Pancreas (tissue), 10 donors: Measurements from ENCODE around the gene DCD. TPM values are rescaled to one million over a fixed set of nuclear protein-coding genes. Genes with fewer than 3 reads are reported as not detected.

Experiments used
- ATAC-seq, 4 donors: fragments of 200-7000 bp; cut with Tn5 transposase; one replicate each; pipeline versions ENCODE4 v1.8.0 to v1.9.1; 2020; ENCODE audit warnings: mild to moderate bottlenecking in 4 of 4, moderate library complexity in 4 of 4
- DNase-seq, 6 donors: peaks; one replicate each; pipeline ENCODE4 v3.0.0-alpha.2; 2020
- FAIRE-seq: peaks from 2 replicates; lab custom pipeline; 2012; peaks lifted over from hg19 to GRCh38; lab: Jason Lieb, UNC
- H3K27ac ChIP-seq, 4 donors: fragments of 200-600 bp; sonication (generic); 1 replicate in 3 of 4; 2 replicates in 1 of 4; pipeline versions ENCODE4 v1.5.0 to v1.8.0; 2020
- H3K27me3 ChIP-seq, 4 donors: fragments of 200-600 bp; one replicate each; pipeline ENCODE4 v1.8.0; 2021
- H3K36me3 ChIP-seq, 3 donors: fragments of 200-600 bp; sonication (generic) in 1 of 3; one replicate each; pipeline versions ENCODE4 v1.5.0 to v1.8.0; 2020 to 2021
- H3K4me1 ChIP-seq, 3 donors: fragments of 200-600 bp; one replicate each; pipeline ENCODE4 v1.8.0; 2021
- H3K4me3 ChIP-seq, 4 donors: fragments of 200-600 bp; sonication (generic) in 2 of 4; one replicate each; pipeline versions ENCODE4 v1.5.0 to v1.8.0; 2020 to 2021
- H3K9me3 ChIP-seq, 4 donors: fragments of 200-600 bp; one replicate each; pipeline ENCODE4 v1.8.0; 2021
- WGBS, 2 donors: extraction: QIAGEN DNeasy Blood & Tissue Kit; methylation state at CpG; one replicate each; pipeline ENCODE4 v1.1.7; 2013; 5-methylcytosine and 5-hydroxymethylcytosine counted together
- intact Hi-C, 3 donors: fragments of 100-400 bp; cut with DNase I; formaldehyde crosslinking; loops; one replicate each; pipeline versions ENCODE4 v1.11.1 to v1.14.2; 2022
- polyA plus RNA-seq, 2 donors: library from polyadenylated mRNA; stranded (reverse); fragments of 200-250 nt; gene quantifications; one replicate each; pipeline ENCODE4 v1.2.3, GENCODE V29; 2013
- total RNA-seq, 6 donors: library from RNA; stranded (reverse); fragmentation: NEBNext Ultra II Directional in 4 of 6; extraction: Animal tissue kit (Norgen Biotek cat#: 25700) in 4 of 6; gene quantifications; one replicate each; pipeline versions ENCODE4 v1.2.1 to v1.2.4, GENCODE V29; 2021 to 2023
- TF ChIP-seq, protein P1 (sequence below), 4 donors: fragments of 200-600 bp; sonication (generic) in 3 of 4; IDR thresholded peaks; one replicate each; pipeline versions ENCODE4 v1.5.0 to v1.8.0; 2021; ENCODE audit warnings: antibody characterized with exemption in 4 of 4
- donor health status: healthy with polysubstance abuse.
- donor health status: DM: no; HTN: no; CAD: no; lungs with moderate emphysema.
- donor health status: DM: no; HTN: no; CAD: no.
- donor health status: control.
- donor health status: control.
- donor health status: Bipolar disorder and iron deficiency.
- donor health status: DM: yes; HTN: yes; CAD: no.
- donor health status: DM: no; HTN: no; CAD: no.
- donor health status: DM: no; HTN: no; CAD: no.
- donor health status: DM: yes; HTN: yes; CAD: no.

Gene DCD
- total and polyA plus RNA-seq, 8 donors: not detected

DNA sequence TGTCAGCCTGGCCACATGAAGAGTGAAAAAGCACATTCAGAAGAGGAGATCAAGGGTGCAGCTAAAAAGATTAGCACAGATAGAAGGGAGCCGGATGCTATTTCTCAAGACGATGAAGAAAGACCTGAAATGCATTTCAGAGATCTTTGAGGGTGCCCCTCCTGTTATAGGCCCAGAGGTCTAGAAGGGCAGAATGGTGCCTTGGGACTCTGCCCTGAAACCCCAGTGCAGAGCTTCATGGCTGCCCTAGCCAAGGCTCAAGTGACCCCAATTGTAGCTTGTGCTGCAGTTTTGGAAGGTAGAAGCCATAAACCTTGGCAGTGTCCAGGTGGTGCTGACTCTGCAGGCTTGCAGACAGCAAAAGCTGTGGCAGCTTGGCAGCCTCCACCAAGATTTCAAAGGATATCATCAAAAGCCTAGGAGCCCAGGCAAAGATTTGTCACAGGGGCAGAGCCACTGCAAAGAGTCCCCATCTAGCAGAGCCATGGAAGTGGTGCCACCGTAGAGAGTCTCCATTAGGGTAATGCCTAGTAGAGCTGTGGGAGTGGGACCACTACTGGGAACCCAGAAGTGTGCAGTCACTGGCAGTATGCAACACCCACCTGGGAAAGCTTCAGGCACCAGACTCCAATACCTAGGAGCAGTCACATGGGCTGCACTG lies 19.8 kb downstream of the DCD start:
- no peaks in the 10 kb centered on the region for H3K9me3 ChIP-seq
- whole genome bisulfite sequencing, 2 donors: 89 to 95% methylated on average over 3 of the region's 3 CpGs
- H3K4me1 ChIP-seq: peaks cover 0 to 5% (median 3%) of the 10 kb centered on the region in 3 donors
- TF ChIP-seq, protein P1, sequence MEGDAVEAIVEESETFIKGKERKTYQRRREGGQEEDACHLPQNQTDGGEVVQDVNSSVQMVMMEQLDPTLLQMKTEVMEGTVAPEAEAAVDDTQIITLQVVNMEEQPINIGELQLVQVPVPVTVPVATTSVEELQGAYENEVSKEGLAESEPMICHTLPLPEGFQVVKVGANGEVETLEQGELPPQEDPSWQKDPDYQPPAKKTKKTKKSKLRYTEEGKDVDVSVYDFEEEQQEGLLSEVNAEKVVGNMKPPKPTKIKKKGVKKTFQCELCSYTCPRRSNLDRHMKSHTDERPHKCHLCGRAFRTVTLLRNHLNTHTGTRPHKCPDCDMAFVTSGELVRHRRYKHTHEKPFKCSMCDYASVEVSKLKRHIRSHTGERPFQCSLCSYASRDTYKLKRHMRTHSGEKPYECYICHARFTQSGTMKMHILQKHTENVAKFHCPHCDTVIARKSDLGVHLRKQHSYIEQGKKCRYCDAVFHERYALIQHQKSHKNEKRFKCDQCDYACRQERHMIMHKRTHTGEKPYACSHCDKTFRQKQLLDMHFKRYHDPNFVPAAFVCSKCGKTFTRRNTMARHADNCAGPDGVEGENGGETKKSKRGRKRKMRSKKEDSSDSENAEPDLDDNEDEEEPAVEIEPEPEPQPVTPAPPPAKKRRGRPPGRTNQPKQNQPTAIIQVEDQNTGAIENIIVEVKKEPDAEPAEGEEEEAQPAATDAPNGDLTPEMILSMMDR (IDR thresholded peaks at IDR 0.05): no peak
- no peak for FAIRE-seq
- no peak overlapping the region for H3K4me3 ChIP-seq
- no peaks in the 10 kb centered on the region for H3K27me3 ChIP-seq
- no peak for DNase-seq
- H3K36me3 ChIP-seq: no peaks in the 10 kb centered on the region
- no peak overlapping the region for H3K27ac ChIP-seq
- intact Hi-C loops: no loop called here
- ATAC-seq: no peak

DNA sequence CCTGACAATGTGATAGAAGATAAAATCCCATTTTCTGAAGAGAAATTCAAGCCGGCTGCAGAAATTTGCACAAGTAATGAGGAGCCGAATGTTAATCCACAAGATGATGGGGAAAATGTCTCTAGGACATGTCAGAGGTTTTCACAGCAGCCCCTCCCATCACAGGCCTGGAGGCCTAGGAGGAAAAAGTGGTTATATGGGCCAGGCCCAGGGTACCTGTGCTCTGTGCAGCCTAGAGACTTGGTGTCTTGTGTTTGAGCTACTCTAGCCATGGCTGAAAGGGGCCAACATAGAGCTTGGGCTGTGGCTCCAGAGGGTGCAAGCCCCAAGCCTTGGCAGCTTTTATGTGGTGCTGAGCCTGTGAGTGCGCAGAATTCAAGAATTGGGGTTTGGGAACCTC lies 20.9 kb downstream of the DCD start:
- ATAC-seq: no peak
- no peak overlapping the region for H3K4me3 ChIP-seq
- H3K27ac ChIP-seq: no peak overlapping the region
- TF ChIP-seq, protein P1 (IDR thresholded peaks at IDR 0.05): no peak
- no peak for DNase-seq
- intact Hi-C loops: no loop called here
- H3K9me3 ChIP-seq: no peaks in the 10 kb centered on the region
- FAIRE-seq: no peak
- 87 to 91% methylated on average over 3 of the region's 3 CpGs for WGBS, 2 donors
- no peaks in the 10 kb centered on the region for H3K36me3 ChIP-seq
- peaks cover 0 to 5% (median 3%) of the 10 kb centered on the region in 3 donors for H3K4me1 ChIP-seq
- no peaks in the 10 kb centered on the region for H3K27me3 ChIP-seq

DNA sequence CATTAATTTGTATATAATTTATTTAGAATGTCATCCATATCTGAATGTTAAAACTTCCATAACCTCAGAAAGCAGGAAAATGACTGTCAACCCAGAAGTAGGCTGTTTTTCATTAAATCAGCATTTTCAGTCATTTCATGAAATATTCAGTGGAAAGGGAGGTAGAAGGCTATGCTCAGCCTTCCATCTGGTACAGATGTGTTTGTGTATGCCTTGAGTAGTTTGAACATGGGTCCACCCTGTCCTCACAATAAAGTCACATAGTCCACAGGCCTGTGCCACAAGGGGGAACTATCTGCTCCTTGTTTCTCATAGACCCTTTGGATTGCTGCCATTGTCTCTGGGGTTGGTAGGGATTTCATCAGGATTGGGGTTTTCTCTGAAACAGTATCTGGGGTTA lies 22.6 kb downstream of the DCD start:
- H3K4me1 ChIP-seq: no peaks in the 10 kb centered on the region
- H3K27ac ChIP-seq: no peak overlapping the region
- intact Hi-C loops: no loop called here
- FAIRE-seq (no peak), ATAC-seq (no peak), DNase-seq (no peak)
- H3K9me3 ChIP-seq: no peaks in the 10 kb centered on the region
- peaks cover 0 to 8% (median 0%) of the 10 kb centered on the region in 4 donors for H3K27me3 ChIP-seq
- H3K4me3 ChIP-seq: no peak overlapping the region
- H3K36me3 ChIP-seq: no peaks in the 10 kb centered on the region
- TF ChIP-seq, protein P1 (IDR thresholded peaks at IDR 0.05): no peak

DNA sequence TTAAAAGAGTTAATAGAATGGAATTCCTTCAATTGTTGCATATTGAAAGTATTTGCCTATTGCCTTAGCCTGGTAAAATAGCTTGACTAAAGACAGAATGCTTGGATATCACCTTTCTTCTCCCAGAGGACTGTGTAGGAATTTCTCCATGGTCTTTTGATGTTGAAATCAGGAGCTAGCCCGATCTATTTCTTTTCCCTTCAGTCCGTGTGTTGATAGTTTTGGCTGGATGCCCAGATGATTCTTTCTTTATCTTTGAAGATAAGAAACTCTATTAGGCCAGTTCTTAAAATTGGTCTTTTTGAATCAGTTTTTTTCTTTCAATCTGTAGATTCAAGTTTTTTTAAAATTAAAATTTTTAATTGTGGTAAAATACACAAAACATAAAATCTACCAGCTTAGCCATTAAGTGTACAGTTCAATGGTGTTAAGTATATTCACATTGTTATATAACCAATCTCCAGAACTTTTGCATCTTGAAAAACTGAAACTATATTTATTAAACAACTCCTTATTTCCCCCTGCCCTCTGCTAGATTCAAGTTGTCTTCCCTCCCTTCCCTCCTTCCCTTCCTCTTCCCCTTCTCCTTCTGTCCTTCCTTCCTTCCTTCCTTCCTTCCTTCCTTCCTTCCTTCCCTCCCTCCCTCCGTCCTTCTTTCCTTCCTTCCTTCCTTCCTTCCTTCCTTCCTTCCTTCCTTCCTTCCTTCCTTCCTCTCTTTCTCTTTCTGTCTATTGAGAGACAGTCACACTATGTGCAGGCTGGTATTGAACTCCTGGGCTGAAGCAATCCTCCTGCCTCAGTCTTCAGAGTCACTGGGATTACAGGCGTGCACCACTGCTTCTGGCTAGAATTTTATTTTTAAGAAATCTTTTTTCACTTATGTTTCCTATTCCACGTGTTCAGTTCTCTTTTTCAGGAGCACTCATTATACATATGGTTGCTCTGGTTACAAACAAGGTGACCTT lies 23.6 kb downstream of the DCD start:
- H3K27me3 ChIP-seq: peaks cover 0 to 8% (median 0%) of the 10 kb centered on the region in 4 donors
- ATAC-seq (no peak), DNase-seq (no peak), FAIRE-seq (no peak)
- H3K9me3 ChIP-seq: no peaks in the 10 kb centered on the region
- H3K27ac ChIP-seq: no peak overlapping the region
- H3K4me1 ChIP-seq: no peaks in the 10 kb centered on the region
- no peak overlapping the region for H3K4me3 ChIP-seq
- intact Hi-C loops: no loop called here
- H3K36me3 ChIP-seq: no peaks in the 10 kb centered on the region
- WGBS, 2 donors: 37 to 39% methylated on average over 5 of the region's 5 CpGs
- TF ChIP-seq, protein P1 (IDR thresholded peaks at IDR 0.05): no peak
